ENCODE measurements around the gene LMAN2L. TPM values are rescaled to one million over a fixed set of nuclear protein-coding genes. Genes with fewer than 3 reads are reported as not detected.

The LMAN2L gene
- total RNA-seq, 2 donors from 2014 or later = 9.1 to 12.8 TPM

DNA sequence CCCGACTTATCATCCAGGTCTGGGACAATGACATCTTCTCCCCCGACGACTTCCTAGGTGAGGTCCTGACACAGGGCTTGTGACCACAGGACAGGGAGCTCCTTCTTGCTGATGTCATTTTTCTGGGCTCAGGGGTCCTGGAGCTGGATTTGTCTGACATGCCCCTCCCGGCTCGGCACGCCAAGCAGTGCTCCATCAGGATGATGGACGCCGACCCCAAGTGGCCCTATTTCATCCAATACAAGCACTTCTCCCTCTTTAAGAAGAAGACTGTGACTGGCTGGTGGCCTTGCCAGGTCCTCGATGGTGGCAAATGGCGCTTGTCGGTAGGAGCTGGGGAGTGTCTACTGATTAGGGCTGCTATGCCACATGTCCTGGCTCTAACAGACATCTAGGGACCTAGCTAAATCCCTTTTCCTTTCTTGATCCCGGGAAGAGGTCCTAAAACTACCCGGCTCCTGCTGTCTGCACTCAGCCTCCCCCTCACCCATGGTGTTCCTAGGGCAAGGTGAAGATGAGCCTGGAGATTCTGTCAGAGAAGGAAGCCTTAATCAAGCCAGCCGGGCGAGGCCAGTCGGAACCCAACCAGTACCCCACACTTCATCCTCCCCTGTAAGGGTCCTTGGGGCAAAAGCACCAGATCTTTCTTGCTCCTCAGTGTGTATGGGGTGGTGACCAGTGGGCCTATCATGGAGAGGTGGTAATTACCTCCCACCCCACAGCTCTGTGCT, 36.7 kb downstream of the LMAN2L start:
- ATAC-seq (ENCODE audit: insufficient number of reproducible peaks, low FRiP score, low read depth) (no peak), DNase-seq (ENCODE audit: low spot score) (no peak)
- peaks cover 53% of the 10 kb centered on the region for H3K36me3 ChIP-seq
- no peaks in the 10 kb centered on the region for H3K4me1 ChIP-seq (ENCODE audit: control insufficient read depth in 1 of 2, low read depth in 2 of 2)
- no peaks in the 10 kb centered on the region for H3K27me3 ChIP-seq (replicated peaks; ENCODE audit: insufficient read depth)
- no peaks in the 10 kb centered on the region for H3K9me3 ChIP-seq
- no peak overlapping the region for H3K4me3 ChIP-seq
- no peak overlapping the region for H3K27ac ChIP-seq
- TF ChIP-seq, protein P1, sequence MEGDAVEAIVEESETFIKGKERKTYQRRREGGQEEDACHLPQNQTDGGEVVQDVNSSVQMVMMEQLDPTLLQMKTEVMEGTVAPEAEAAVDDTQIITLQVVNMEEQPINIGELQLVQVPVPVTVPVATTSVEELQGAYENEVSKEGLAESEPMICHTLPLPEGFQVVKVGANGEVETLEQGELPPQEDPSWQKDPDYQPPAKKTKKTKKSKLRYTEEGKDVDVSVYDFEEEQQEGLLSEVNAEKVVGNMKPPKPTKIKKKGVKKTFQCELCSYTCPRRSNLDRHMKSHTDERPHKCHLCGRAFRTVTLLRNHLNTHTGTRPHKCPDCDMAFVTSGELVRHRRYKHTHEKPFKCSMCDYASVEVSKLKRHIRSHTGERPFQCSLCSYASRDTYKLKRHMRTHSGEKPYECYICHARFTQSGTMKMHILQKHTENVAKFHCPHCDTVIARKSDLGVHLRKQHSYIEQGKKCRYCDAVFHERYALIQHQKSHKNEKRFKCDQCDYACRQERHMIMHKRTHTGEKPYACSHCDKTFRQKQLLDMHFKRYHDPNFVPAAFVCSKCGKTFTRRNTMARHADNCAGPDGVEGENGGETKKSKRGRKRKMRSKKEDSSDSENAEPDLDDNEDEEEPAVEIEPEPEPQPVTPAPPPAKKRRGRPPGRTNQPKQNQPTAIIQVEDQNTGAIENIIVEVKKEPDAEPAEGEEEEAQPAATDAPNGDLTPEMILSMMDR (IDR thresholded peaks at IDR 0.05) = no peak

DNA sequence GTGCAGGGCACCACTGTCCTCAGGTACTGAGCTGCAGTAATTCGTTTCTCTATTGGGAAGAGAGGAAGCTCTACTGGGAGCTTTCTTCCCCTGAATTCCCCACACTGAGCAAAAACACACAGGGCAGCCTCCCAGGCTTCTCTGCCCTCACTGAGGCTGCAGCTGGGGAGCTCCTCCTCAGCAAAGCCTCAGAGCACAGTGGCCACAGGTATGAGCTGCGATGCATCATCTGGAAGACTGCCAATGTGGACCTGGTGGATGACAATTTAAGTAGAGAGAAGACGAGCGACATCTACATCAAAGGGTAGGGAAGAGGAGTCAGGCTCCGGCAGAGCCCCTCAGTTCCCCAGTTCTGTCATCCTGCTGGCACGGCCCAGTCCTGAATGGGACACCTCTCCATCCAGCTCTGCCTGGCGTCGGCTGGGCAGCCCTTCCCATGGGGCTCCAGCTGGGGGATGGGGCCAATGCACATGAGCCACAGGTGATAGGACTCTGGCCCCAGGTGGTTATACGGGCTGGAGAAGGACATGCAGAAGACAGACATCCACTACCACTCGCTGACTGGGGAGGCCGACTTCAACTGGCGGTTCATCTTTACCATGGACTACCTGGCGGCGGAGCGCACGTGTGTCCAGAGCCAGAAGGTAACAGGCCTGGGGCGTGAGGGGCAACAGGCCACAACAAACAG, 37.6 kb downstream of the LMAN2L start:
- no peak for DNase-seq (ENCODE audit: low spot score)
- Histone ChIP-seq H3K4me1 (ENCODE audit: control insufficient read depth in 1 of 2, low read depth in 2 of 2) (no peaks in the 10 kb centered on the region), H3K9me3 (no peaks in the 10 kb centered on the region), H3K36me3 (peaks cover 43% of the 10 kb centered on the region), H3K27me3 (replicated peaks; ENCODE audit: insufficient read depth) (no peaks in the 10 kb centered on the region), H3K4me3 (no peak overlapping the region), H3K27ac (no peak overlapping the region)
- TF ChIP-seq, protein P1 (IDR thresholded peaks at IDR 0.05) = no peak
- ATAC-seq (ENCODE audit: insufficient number of reproducible peaks, low FRiP score, low read depth) = no peak

DNA sequence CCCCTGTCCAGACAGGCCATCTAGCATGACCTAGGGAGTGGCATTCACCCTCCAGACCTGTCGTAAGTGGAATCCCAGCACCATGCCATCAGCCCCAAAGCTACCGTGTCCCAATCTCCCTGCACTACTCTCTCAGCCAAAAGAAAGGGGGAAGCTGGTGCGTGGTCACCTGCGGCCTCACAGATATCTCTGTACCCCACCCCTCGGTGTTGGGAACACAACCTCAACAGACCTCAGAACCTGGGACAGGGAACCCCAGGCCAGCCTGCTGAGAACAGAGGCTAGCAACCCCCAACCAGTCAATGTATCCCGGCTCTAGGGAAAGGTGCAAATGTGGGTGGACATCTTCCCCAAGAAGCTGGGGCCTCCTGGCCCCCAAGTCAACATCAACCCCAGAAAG, 38.2 kb downstream of the LMAN2L start:
- DNase-seq (ENCODE audit: low spot score) (no peak), ATAC-seq (ENCODE audit: insufficient number of reproducible peaks, low FRiP score, low read depth) (no peak)
- no peak overlapping the region for H3K4me3 ChIP-seq
- H3K36me3 ChIP-seq = peaks cover 37% of the 10 kb centered on the region
- H3K27ac ChIP-seq = no peak overlapping the region
- TF ChIP-seq, protein P1 (IDR thresholded peaks at IDR 0.05) = no peak
- H3K27me3 ChIP-seq (replicated peaks; ENCODE audit: insufficient read depth) = no peaks in the 10 kb centered on the region
- H3K4me1 ChIP-seq (ENCODE audit: control insufficient read depth in 1 of 2, low read depth in 2 of 2) = no peaks in the 10 kb centered on the region
- H3K9me3 ChIP-seq = no peaks in the 10 kb centered on the region

DNA sequence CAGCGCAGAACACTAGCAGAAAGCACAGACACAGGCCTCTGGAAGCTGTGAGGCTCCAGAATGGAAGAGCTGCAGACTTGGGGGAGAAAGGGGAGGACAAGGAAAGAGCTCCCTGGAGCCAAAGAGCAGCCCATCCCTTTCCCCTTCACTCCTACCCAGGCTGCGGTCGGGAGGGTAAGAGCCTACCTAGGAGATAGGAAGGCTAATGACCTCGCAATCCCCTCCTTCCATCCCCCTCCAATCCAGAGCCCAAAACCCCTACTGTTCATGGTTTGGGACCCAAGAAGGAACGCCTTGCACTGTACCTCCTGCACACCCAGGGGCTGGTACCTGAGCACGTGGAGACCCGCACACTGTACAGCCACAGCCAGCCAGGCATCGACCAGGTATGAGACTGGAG, 39.8 kb downstream of the LMAN2L start:
- Histone ChIP-seq H3K27me3 (replicated peaks; ENCODE audit: insufficient read depth) (no peaks in the 10 kb centered on the region), H3K36me3 (peaks cover 22% of the 10 kb centered on the region)
- DNase-seq (ENCODE audit: low spot score) = no peak

DNA sequence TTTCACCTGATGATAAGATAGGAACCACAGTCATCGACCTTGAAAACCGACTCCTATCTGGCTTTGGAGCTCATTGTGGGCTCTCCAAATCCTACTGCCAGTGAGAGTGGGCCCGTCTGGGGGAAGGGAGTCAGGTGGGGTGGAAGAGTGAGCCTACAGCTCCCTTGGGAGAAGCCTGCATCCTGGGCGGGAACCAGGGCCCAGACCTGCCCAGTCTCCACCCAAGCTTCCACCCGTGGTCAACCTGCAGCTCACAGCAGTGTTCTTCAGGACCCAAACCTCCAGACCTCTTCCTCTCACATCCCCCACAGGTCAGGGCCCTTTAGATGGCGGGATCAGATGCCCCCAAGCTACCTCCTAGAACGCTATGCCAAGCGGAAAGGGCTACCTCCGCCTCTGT, 40.2 kb downstream of the LMAN2L start:
- H3K4me3 ChIP-seq = no peak overlapping the region
- H3K9me3 ChIP-seq = no peaks in the 10 kb centered on the region
- H3K27ac ChIP-seq = no peak overlapping the region
- ATAC-seq (ENCODE audit: insufficient number of reproducible peaks, low FRiP score, low read depth) (no peak), DNase-seq (ENCODE audit: low spot score) (no peak)
- no peaks in the 10 kb centered on the region for H3K27me3 ChIP-seq (replicated peaks; ENCODE audit: insufficient read depth)
- H3K4me1 ChIP-seq (ENCODE audit: control insufficient read depth in 1 of 2, low read depth in 2 of 2) = no peaks in the 10 kb centered on the region
- TF ChIP-seq, protein P1 (IDR thresholded peaks at IDR 0.05) = no peak
- peaks cover 19% of the 10 kb centered on the region for H3K36me3 ChIP-seq

More for the DNA sequence above, 39.8 kb downstream of the LMAN2L start:
- Histone ChIP-seq H3K27ac (no peak overlapping the region), H3K4me1 (ENCODE audit: control insufficient read depth in 1 of 2, low read depth in 2 of 2) (no peaks in the 10 kb centered on the region), H3K9me3 (no peaks in the 10 kb centered on the region), H3K4me3 (no peak overlapping the region)
- ATAC-seq (ENCODE audit: insufficient number of reproducible peaks, low FRiP score, low read depth) = no peak
- TF ChIP-seq, protein P1 (IDR thresholded peaks at IDR 0.05) = no peak
